Panc1 (cell line): ENCODE data around the gene KMT2A. TPM values are rescaled to one million over a fixed set of nuclear protein-coding genes. Genes with fewer than 3 reads are reported as not detected.

Experiments used
- ATAC-seq: fragments of 200-7000 bp; cut with Tn5 transposase; 2 replicates; pipeline ENCODE4 v1.9.1; 2020; ENCODE audit warnings: mild to moderate bottlenecking, moderate library complexity
- BruUV-seq: library from RNA; stranded (reverse); fragments of 400-500 nt; replicated peaks from 2 replicates; lab custom pipeline; 2021; lab: Mats Ljungman, UMichigan
- CTCF ChIA-PET: fragments of 300-600 bp; sonication (Branson Sonifier 250); formaldehyde crosslinking; loops from one replicate; lab custom pipeline; 2022; ENCODE audit warnings: antibody characterized with exemption; lab: Charles Lee
- POLR2A ChIA-PET: fragments of 300-600 bp; sonication (Branson Sonifier 250); formaldehyde crosslinking; loops from one replicate; lab custom pipeline; 2022; ENCODE audit warnings: antibody characterized with exemption; lab: Charles Lee
- DNase-seq: peaks from one replicate; pipeline ENCODE4 v3.0.0-alpha.2; 2010; ENCODE audit warnings: low read depth, low spot score
- H3K27ac ChIP-seq: 2 replicates; pipeline ENCODE4 v1.5.1; 2011; ENCODE audit warnings: mild to moderate bottlenecking, low read length, inconsistent platforms
- H3K27me3 ChIP-seq: fragments of 200-500 bp; sonication (Bioruptor generic); 2 replicates; pipeline ENCODE4 v1.6.0; 2014; ENCODE audit warnings: low read length, inconsistent platforms; ENCODE audit not compliant: control insufficient read depth, insufficient read depth
- H3K36me3 ChIP-seq: fragments of 200-500 bp; sonication (Bioruptor generic); 2 replicates; pipeline ENCODE4 v1.5.1; 2014; ENCODE audit warnings: inconsistent platforms, mild to moderate bottlenecking, low read length, moderate library complexity; ENCODE audit not compliant: control insufficient read depth, insufficient read depth
- H3K4me1 ChIP-seq: 2 replicates; pipeline ENCODE4 v1.5.1; 2011; ENCODE audit warnings: inconsistent platforms, mild to moderate bottlenecking, low read length, moderate library complexity; ENCODE audit not compliant: control insufficient read depth, insufficient read depth
- H3K4me3 ChIP-seq, 2 experiments: 2 replicates each; pipeline ENCODE4 v1.5.1; 2011 to 2012; ENCODE audit warnings: low read depth in 2 of 2, low read length in 2 of 2, mild to moderate bottlenecking in 2 of 2, inconsistent platforms in 1 of 2, moderate library complexity in 1 of 2
- H3K9me3 ChIP-seq: fragments of 200-500 bp; sonication (Bioruptor generic); 2 replicates; pipeline ENCODE4 v1.5.1; 2014; ENCODE audit warnings: low read depth, mild to moderate bottlenecking, inconsistent platforms, low read length, moderate library complexity; ENCODE audit not compliant: control insufficient read depth, insufficient read depth
- CTCF ChIP-seq: fragments of 450-650 bp; IDR thresholded peaks from 2 replicates; pipeline ENCODE4 v1.5.1; 2017; ENCODE audit warnings: mild to moderate bottlenecking
- POLR2AphosphoS5 ChIP-seq: IDR thresholded peaks from 2 replicates; pipeline ENCODE4 v1.6.1; 2012; ENCODE audit warnings: mild to moderate bottlenecking, low read depth, low read length, moderate library complexity
- SIN3A ChIP-seq: IDR thresholded peaks from 2 replicates; pipeline ENCODE4 v1.6.1; 2012; ENCODE audit warnings: low read depth, mild to moderate bottlenecking, low read length, moderate library complexity, borderline replicate concordance; ENCODE audit not compliant: insufficient read depth
- TCF7L2 ChIP-seq: IDR thresholded peaks from 2 replicates; pipeline ENCODE4 v1.6.1; 2011; ENCODE audit warnings: mild to moderate bottlenecking, low read depth, low read length, inconsistent platforms
- in situ Hi-C: cut with HindIII; loops from 2 replicates; pipeline ENCODE4 v1.10.0; 2016; ENCODE audit warnings: low sequenced_read_pairs, low pct_unique_long_range_greater_than_20kb
- intact Hi-C: fragments of 100-400 bp; cut with micrococcal nuclease; formaldehyde crosslinking; loops from one replicate; pipeline ENCODE4 v1.10.0; 2022; ENCODE audit not compliant: unreplicated experiment
- total RNA-seq: library from RNA; stranded (reverse); gene quantifications from one replicate; pipeline ENCODE4 v1.2.1, GENCODE V29; 2021; ENCODE audit not compliant: unreplicated experiment
- TF ChIP-seq, protein P1 (sequence below), 2 experiments: IDR thresholded peaks; 2 replicates each; pipeline ENCODE4 v1.6.1; 2011 to 2012; ENCODE audit warnings: low read depth in 2 of 2, control low read depth in 1 of 2, low read length in 1 of 2, mild to moderate bottlenecking in 1 of 2, moderate library complexity in 1 of 2; ENCODE audit not compliant: insufficient read depth in 1 of 2

The KMT2A gene
- total RNA-seq, 1 experiment from 2014 or later, result 139 TPM

DNA sequence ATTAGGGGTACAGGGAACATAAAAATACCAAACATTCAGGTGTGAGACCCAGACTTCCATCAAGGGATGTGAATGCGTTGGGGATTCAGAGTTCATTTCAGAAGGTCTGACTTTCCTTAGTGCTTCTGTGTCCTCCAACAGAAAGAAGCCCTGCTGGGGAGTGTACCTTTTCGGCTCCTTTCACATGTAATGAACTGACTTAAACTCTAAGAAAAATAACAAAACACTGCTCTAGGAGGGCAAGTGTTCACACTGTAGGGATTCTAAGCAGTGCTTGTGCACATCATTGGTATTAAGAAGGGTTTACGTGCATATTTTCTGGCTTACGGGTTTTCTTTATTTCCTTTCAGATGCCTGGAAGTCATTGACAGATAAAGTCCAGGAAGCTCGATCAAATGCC is 75.3 kb downstream of the KMT2A start:
- ATAC-seq (no peak), DNase-seq (no peak)
- Histone ChIP-seq H3K9me3 (no peaks in the 10 kb centered on the region), H3K4me1 (no peaks in the 10 kb centered on the region), H3K27me3 (no peaks in the 10 kb centered on the region), H3K4me3 (no peak overlapping the region), H3K36me3 (peaks cover 75% of the 10 kb centered on the region), H3K27ac (no peak overlapping the region)
- no TSS peak for BruUV-seq
- ChIA-PET POLR2A (no interaction called here), CTCF (no interaction called here)
- in situ Hi-C loops, result no loop called here
- TF ChIP-seq POLR2AphosphoS5, result no peak
- TF ChIP-seq, protein P1, sequence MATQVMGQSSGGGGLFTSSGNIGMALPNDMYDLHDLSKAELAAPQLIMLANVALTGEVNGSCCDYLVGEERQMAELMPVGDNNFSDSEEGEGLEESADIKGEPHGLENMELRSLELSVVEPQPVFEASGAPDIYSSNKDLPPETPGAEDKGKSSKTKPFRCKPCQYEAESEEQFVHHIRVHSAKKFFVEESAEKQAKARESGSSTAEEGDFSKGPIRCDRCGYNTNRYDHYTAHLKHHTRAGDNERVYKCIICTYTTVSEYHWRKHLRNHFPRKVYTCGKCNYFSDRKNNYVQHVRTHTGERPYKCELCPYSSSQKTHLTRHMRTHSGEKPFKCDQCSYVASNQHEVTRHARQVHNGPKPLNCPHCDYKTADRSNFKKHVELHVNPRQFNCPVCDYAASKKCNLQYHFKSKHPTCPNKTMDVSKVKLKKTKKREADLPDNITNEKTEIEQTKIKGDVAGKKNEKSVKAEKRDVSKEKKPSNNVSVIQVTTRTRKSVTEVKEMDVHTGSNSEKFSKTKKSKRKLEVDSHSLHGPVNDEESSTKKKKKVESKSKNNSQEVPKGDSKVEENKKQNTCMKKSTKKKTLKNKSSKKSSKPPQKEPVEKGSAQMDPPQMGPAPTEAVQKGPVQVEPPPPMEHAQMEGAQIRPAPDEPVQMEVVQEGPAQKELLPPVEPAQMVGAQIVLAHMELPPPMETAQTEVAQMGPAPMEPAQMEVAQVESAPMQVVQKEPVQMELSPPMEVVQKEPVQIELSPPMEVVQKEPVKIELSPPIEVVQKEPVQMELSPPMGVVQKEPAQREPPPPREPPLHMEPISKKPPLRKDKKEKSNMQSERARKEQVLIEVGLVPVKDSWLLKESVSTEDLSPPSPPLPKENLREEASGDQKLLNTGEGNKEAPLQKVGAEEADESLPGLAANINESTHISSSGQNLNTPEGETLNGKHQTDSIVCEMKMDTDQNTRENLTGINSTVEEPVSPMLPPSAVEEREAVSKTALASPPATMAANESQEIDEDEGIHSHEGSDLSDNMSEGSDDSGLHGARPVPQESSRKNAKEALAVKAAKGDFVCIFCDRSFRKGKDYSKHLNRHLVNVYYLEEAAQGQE (IDR thresholded peaks at IDR 0.05; ENCODE audit: insufficient read depth in 1 of 2, low read depth in 2 of 2, low read length in 1 of 2), result no peak
- TF ChIP-seq TCF7L2, result no peak
- no peak for TF ChIP-seq SIN3A
- TF ChIP-seq CTCF, result no peak
- intact Hi-C loops, result no loop called here

DNA sequence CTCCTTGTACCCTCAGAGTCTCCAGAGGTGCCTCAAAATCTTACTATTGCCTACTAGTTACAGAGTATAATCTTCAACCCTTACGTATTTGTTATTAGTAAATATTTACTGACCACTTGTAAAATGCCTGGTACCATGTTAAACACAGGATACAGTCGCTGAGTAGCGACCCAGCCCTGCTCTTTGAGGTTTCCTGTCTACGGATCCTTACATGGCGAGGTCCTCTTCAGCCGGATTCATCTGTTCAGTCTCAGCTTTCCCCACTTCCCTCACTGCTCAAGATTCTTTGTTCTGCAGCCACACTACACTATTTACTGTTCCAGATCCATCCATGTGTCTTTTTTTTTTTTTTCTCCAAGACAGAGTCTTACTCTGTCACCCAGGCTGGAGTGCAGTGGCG is 77.8 kb downstream of the KMT2A start:
- BruUV-seq, result no TSS peak
- no peak for ATAC-seq
- DNase-seq, result no peak
- Histone ChIP-seq H3K4me1 (no peaks in the 10 kb centered on the region), H3K27me3 (no peaks in the 10 kb centered on the region), H3K27ac (no peak overlapping the region), H3K9me3 (no peaks in the 10 kb centered on the region), H3K4me3 (no peak overlapping the region), H3K36me3 (peaks cover 73% of the 10 kb centered on the region)
- in situ Hi-C loops (no loop called here), intact Hi-C loops (no loop called here)
- POLR2A ChIA-PET, result no interaction called here
- CTCF ChIA-PET, result no interaction called here
- TF ChIP-seq, protein P1 (IDR thresholded peaks at IDR 0.05; ENCODE audit: insufficient read depth in 1 of 2, low read depth in 2 of 2, low read length in 1 of 2), result no peak
- TF ChIP-seq SIN3A (no peak), TCF7L2 (no peak), CTCF (no peak), POLR2AphosphoS5 (no peak)
